Stimulated activated naive B cell treated with anti-CD40 and anti-IgM and Interleukin-4, amounts not matched to agents 10 μg/mL and 1 μg/mL and 100 μg/mL, for 72 hours (primary cell): ENCODE results near the gene ANKS1B.
A peak's percentile ranks its signal among the peaks of the same experiment; 100 is the strongest.

ENCODE experiments used
- ATAC-seq, 2 donors: fragments of 150-1000 bp; cut with Tn5 transposase; replicated peaks; 2 replicates each; pipeline ENCODE4 v1.10.0; 2021; ENCODE audit warnings: moderate library complexity in 1 of 2
- DNase-seq: peaks from one replicate; pipeline ENCODE4 v3.0.0; 2021
- H3K27ac Mint-ChIP-seq: one replicate; pipeline ENCODE4 v1.8.0; 2022; ENCODE audit warnings: mild to moderate bottlenecking, mixed read lengths
- H3K27me3 Mint-ChIP-seq, 2 donors: one replicate each; pipeline ENCODE4 v1.8.0; 2022; ENCODE audit warnings: mixed read lengths in 2 of 2
- H3K36me3 Mint-ChIP-seq, 2 donors: one replicate each; pipeline ENCODE4 v1.8.0; 2022; ENCODE audit warnings: mixed read lengths in 2 of 2, mild to moderate bottlenecking in 1 of 2
- H3K4me1 Mint-ChIP-seq, 2 donors: one replicate each; pipeline ENCODE4 v1.8.0; 2022; ENCODE audit warnings: mixed read lengths in 2 of 2, mild to moderate bottlenecking in 1 of 2
- H3K4me3 Mint-ChIP-seq, 2 donors: one replicate each; pipeline ENCODE4 v1.8.0; 2022; ENCODE audit warnings: mild to moderate bottlenecking in 2 of 2, mixed read lengths in 2 of 2, moderate library complexity in 1 of 2
- H3K9me3 Mint-ChIP-seq, 2 donors: one replicate each; pipeline ENCODE4 v1.8.0; 2022; ENCODE audit warnings: mixed read lengths in 2 of 2, mild to moderate bottlenecking in 1 of 2

Gene ANKS1B

DNA sequence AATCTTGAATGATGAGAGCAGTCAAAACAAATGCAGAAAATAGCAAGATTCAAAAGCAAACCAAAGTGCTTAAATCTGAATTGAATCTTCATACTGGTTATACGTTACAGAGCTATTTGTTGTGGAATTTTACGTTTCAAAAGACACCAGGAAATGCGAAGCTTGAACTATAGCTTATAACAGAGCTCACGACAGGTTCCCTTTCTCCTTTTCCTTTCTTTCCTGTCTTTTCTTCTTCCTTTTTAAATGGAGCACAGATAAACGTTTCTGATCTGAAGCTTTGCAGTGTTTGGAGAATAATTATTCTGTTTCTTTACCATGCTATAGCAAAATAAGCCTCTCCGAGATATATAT is 829.8 kb downstream of the ANKS1B start:
- H3K4me3 Mint-ChIP-seq, result no peak overlapping the region
- H3K9me3 Mint-ChIP-seq, result peaks cover 0 to 3% of the 10 kb centered on the region in 2 donors

DNA sequence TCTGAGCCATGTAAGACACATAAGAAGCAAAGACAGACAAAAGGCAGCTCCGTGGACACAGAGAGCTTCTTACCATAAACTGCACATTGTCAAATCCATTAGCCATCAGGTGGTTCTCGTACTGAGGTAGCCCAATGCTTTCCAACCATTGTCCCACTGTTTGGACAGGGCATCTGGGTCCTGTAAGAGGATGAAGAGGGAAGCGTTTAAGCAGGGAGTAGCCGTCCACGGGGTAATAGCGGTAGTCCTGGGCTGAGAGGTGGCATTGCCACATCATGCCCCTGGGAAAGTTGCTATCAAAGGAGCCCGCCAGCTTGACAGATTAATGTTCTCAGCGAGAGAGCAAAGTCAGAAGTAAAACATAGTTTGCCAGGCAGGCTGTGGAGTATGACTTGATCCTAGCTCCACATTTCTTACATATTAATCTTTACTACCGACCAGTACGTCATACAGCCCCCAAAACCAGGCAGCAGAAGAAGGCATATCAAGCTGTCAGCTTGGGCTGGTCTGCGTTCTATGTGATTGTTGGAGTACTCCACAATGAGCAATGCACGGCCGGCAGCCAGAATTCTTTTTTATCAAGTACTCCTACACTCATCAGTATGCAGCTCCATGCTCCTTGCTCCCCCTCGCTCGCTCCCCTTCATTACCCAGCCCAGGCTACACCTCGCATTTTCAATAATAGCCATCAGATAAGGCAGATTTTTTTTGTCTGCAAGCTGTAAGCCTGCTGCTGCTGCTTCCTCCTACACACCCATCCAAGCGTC is 830.3 kb downstream of the ANKS1B start:
- H3K9me3 Mint-ChIP-seq, result no peaks in the 10 kb centered on the region
- H3K36me3 Mint-ChIP-seq, result no peaks in the 10 kb centered on the region
- DNase-seq, result no peak
- ATAC-seq, result peak in 1 of 2 donors; percentile 19
- no peaks in the 10 kb centered on the region for H3K4me1 Mint-ChIP-seq
- no peak overlapping the region for H3K27ac Mint-ChIP-seq
- no peaks in the 10 kb centered on the region for H3K27me3 Mint-ChIP-seq
- no peak overlapping the region for H3K4me3 Mint-ChIP-seq

More for the DNA sequence above, 829.8 kb downstream of the ANKS1B start:
- no peak for DNase-seq
- Mint-ChIP-seq H3K27ac (no peak overlapping the region), H3K27me3 (no peaks in the 10 kb centered on the region), H3K36me3 (no peaks in the 10 kb centered on the region), H3K4me1 (no peaks in the 10 kb centered on the region)
- ATAC-seq, result no peak

DNA sequence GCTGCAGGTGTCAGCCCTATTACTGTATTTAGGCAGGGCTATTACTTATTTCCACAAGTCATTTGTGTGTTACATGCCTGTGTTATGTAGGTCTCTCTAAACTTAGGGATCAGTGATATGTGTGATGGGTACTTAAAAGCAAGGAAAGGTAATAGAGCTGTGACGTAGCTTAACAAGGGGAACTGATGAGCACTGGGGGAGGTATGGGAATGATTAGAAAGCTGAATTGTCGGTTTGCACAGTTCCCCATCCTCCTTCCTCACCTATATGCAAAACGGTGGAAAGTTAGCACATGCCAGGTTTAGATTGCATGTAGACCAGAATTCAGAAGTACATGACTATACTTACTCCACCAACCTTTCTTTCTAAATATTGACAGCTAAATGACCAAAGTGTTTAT is 831.4 kb downstream of the ANKS1B start:
- no peak for ATAC-seq
- Mint-ChIP-seq H3K36me3 (no peaks in the 10 kb centered on the region), H3K4me1 (no peaks in the 10 kb centered on the region), H3K27ac (no peak overlapping the region), H3K9me3 (no peaks in the 10 kb centered on the region), H3K4me3 (no peak overlapping the region), H3K27me3 (no peaks in the 10 kb centered on the region)
- no peak for DNase-seq

DNA sequence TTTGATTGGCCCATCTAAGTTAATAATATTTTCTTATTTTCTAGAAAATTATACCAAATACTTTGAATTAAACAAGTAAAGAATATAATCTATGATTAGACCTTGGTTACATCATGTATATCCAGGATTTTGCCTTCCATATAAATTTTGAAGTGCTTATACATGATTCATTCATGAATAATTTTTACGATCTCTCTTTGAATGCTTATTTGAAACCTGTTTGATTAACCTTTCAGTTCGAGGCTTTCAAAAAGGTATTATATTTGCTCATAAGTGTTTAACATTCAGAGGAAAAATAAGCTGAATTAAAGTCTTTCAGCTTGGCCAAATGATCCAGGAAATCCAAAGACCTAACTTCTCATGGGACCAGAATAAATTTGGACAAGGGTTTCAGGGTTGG is 832.4 kb downstream of the ANKS1B start:
- ATAC-seq (no peak), DNase-seq (no peak)
- no peak overlapping the region for H3K4me3 Mint-ChIP-seq
- no peaks in the 10 kb centered on the region for H3K9me3 Mint-ChIP-seq
- H3K27me3 Mint-ChIP-seq, result no peaks in the 10 kb centered on the region
- H3K4me1 Mint-ChIP-seq, result no peaks in the 10 kb centered on the region
- no peak overlapping the region for H3K27ac Mint-ChIP-seq
- H3K36me3 Mint-ChIP-seq, result no peaks in the 10 kb centered on the region

DNA sequence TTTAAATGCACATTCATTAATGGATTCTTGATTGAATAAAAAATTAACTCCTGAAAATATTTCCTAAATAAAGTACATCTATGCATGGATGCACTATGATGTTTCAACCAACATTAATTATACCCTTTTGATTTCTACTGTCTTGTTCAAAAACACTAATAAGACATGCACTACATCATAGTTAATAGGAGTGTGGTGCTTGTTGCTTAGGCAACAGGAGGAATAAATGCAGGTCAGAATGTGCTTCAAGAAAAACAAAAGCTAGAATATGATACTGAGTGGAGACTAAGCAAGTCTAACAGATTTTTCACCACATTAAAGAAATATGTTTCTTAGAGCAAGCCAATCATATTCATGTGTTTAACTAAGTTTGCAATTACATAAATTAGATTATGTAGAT is 833.0 kb downstream of the ANKS1B start:
- no peak for DNase-seq
- no peak overlapping the region for H3K27ac Mint-ChIP-seq
- no peaks in the 10 kb centered on the region for H3K9me3 Mint-ChIP-seq
- ATAC-seq, result no peak
- no peaks in the 10 kb centered on the region for H3K36me3 Mint-ChIP-seq
- H3K4me3 Mint-ChIP-seq, result no peak overlapping the region
- no peaks in the 10 kb centered on the region for H3K4me1 Mint-ChIP-seq
- H3K27me3 Mint-ChIP-seq, result no peaks in the 10 kb centered on the region

DNA sequence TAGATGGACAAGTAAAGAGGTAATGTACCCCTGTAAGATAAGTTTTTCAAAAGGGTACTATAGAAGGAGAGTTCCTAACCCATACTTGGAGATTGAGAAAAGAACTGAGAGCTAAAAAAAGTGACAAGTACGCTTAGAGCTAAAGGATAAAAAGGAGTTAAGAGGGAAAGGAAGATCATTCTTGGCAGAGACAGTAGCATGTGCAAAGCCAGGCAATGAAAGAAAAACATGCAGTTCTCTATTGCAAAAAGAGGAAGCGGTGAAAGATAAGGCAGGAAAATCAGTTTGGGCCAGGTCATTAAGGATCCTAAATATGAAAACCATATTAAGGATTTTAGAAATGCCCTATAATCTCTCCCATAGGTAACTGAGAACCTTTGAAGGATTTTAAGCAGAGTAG is 837.6 kb downstream of the ANKS1B start:
- Mint-ChIP-seq H3K4me3 (no peak overlapping the region), H3K36me3 (no peaks in the 10 kb centered on the region), H3K27me3 (no peaks in the 10 kb centered on the region), H3K4me1 (no peaks in the 10 kb centered on the region), H3K9me3 (peaks cover 1 to 2% of the 10 kb centered on the region in 2 donors), H3K27ac (no peak overlapping the region)
- DNase-seq (no peak), ATAC-seq (no peak)

DNA sequence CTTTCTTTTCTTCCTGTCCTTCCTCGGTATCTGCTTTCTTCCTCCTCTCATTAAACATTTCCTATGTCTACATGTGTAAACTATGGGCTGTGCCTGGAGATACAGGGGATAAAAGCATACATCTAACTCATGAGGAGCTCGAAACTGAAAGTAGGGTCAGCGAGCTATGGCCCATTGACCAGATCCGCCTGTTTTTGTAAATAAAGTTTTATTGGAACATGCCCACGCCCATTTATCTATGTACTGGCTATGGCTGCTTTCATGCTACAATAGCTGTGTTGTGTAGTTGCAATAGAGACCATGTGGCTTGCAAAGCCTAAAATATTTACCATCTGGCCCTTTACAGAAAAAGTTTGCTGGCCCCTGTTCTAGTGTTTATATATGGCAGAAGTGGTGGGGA is 838.0 kb downstream of the ANKS1B start:
- Mint-ChIP-seq H3K36me3 (no peaks in the 10 kb centered on the region), H3K4me1 (no peaks in the 10 kb centered on the region), H3K9me3 (peaks cover 1 to 5% of the 10 kb centered on the region in 2 donors), H3K27ac (no peak overlapping the region), H3K27me3 (no peaks in the 10 kb centered on the region), H3K4me3 (no peak overlapping the region)
- DNase-seq (no peak), ATAC-seq (no peak)

DNA sequence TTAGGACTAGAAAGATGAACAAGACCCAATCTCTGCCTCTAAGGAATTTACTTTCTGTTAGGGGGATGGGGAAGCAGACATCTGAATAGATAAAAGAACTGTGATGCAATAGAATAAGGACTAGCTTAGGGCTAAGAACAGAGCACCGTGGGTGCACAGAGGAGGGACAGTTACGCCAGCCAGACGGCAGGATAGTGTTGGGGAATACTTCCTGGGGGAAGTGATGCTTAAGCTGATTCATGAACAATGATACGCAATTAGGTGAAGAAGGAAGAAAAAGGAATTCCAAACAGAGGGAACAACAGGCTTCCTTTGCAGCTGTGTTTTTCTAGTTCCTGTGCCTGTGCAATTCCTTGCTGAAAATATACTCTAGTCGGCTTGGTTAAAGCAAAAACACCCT is 838.6 kb downstream of the ANKS1B start:
- DNase-seq (no peak), ATAC-seq (no peak)
- H3K9me3 Mint-ChIP-seq, result peaks cover 1 to 5% of the 10 kb centered on the region in 2 donors
- H3K27ac Mint-ChIP-seq, result no peak overlapping the region
- H3K36me3 Mint-ChIP-seq, result no peaks in the 10 kb centered on the region
- no peaks in the 10 kb centered on the region for H3K27me3 Mint-ChIP-seq
- H3K4me1 Mint-ChIP-seq, result no peaks in the 10 kb centered on the region
- H3K4me3 Mint-ChIP-seq, result no peak overlapping the region

DNA sequence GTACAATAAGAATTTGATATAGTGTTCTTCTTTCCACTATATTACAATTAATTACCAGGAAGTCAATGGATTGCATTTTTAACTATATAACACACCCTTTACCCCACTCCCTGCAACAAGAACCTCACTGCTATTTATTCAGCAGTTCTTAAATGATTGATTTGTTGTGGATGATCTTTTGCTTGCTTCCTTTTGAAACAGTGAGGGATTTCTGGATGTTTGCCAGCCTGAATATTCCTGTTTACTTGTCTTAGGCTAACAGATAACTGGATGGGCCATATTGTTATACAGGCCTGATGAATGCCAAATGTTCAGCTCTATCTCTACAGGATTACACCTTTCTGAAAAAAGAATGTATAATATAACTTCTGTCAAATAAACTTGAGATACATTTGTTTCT is 842.1 kb downstream of the ANKS1B start:
- ATAC-seq (no peak), DNase-seq (no peak)
- no peaks in the 10 kb centered on the region for H3K36me3 Mint-ChIP-seq
- H3K27ac Mint-ChIP-seq, result no peak overlapping the region
- no peak overlapping the region for H3K4me3 Mint-ChIP-seq
- no peaks in the 10 kb centered on the region for H3K4me1 Mint-ChIP-seq
- peaks cover 1 to 9% of the 10 kb centered on the region in 2 donors for H3K9me3 Mint-ChIP-seq
- H3K27me3 Mint-ChIP-seq, result no peaks in the 10 kb centered on the region

DNA sequence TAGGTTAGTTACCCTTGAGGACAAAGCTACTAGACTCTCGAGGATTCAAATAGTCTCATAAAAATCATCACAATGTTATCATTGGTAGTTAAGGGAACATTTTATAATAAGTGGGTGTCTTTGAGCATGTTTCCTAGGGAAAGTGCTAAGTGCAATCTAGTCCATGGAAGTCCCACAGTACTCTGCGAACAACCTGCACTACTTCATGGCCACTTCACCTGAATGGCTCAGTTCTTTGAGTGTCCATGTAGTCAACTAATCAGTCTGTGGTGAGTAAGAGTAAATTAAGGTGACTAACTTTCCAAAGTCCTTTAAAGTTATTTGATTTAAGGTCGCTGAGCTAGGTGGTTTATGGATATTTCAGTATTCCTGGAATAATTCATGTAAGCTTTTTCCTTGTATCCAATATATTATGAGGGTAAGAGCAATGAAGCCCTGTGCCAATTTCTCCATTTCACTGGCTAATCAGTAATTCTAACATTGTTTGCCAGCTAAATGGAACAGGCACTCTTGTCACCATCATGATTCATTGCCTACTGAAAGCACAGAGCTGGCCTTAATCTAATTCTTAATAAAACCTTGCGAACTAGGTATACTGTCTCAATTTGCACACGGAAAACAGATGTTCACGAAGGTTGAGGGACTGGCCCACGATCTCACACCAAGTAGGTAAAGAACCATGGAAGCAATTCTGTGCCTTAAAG is 844.6 kb downstream of the ANKS1B start:
- H3K4me3 Mint-ChIP-seq, result no peak overlapping the region
- no peaks in the 10 kb centered on the region for H3K4me1 Mint-ChIP-seq
- H3K36me3 Mint-ChIP-seq, result no peaks in the 10 kb centered on the region
- DNase-seq (no peak), ATAC-seq (no peak)
- H3K9me3 Mint-ChIP-seq, result peaks cover under 1 to 9% of the 10 kb centered on the region in 2 donors
- no peak overlapping the region for H3K27ac Mint-ChIP-seq
- no peaks in the 10 kb centered on the region for H3K27me3 Mint-ChIP-seq

DNA sequence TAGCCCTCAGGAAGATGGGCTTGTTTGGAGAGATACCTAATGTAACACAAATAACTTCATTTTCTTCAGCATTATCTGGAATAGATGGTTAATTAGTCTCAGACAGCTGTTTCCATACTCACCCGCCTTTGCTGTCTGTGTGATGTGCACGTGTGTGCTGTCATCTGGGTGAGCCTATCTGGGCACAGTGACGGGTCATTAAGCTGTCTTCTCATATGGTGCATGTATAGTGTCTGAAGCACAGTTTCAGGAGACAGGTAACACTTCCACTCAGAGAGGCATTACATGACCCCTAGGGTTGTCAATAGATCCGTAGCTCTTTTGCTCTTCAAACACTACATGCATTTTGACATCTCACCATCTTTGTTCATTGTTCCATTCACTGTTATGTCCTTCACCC is 846.3 kb downstream of the ANKS1B start:
- Mint-ChIP-seq H3K36me3 (no peaks in the 10 kb centered on the region), H3K4me3 (no peak overlapping the region), H3K9me3 (peaks cover 0 to 9% of the 10 kb centered on the region in 2 donors), H3K27me3 (no peaks in the 10 kb centered on the region), H3K4me1 (no peaks in the 10 kb centered on the region), H3K27ac (no peak overlapping the region)
- DNase-seq (no peak), ATAC-seq (no peak)

DNA sequence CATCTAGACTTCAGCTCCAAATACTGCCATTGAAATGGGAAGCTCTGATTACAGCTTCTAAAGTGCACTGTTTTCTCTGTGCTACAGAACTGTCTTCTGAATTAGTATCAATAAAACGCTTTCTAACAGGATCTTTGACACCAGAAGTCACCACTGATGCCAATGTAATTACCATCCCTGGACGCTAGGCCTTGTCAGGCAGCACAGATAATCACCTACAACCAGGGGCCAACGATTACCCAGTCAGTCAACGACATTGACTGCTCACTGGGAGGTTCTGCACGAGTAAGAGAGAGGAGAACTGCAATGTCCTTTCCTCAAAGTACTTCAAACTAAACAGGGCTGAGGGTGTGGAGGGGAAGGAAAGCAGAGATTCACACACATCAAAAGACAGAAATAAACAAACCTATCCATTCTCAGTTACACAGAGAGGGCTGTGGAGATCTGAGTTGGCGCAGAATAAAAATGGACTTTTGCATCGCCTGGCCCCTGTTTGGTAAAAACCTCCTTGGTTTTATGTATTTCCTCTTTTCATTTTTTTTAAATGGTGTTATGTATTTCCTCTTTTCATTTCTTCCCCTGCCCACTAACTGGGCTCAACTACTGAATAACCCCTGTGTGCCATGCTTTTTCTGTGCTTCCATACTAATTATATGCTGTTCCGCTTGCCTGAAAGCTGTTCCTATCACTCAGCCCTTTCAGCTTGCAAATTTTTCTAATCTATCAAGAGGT is 847.4 kb downstream of the ANKS1B start:
- DNase-seq (no peak), ATAC-seq (no peak)
- Mint-ChIP-seq H3K36me3 (no peaks in the 10 kb centered on the region), H3K4me3 (no peak overlapping the region), H3K27me3 (no peaks in the 10 kb centered on the region), H3K9me3 (peaks cover 0 to 9% of the 10 kb centered on the region in 2 donors), H3K27ac (no peak overlapping the region), H3K4me1 (no peaks in the 10 kb centered on the region)

DNA sequence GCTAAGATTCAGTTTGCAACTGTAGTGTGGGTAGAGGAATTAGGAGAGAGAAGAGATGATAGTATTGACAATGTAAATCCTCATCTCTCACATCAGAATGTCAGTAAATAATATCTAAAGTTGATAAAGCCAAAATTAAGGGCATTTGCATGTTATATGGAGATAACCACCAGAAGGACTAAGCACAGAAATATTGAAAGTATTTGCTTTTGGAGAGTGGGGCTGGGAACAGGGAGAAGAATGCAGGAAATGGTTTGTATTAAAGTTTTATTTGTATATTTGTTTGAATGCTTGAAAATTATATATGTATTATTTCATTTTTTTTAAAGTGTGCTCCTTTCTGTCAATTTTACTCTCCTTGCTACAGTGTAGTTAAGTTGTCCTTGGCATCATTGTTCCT is 848.2 kb downstream of the ANKS1B start:
- peaks cover 0 to 3% of the 10 kb centered on the region in 2 donors for H3K9me3 Mint-ChIP-seq
- no peak for ATAC-seq
- H3K4me3 Mint-ChIP-seq, result no peak overlapping the region

DNA sequence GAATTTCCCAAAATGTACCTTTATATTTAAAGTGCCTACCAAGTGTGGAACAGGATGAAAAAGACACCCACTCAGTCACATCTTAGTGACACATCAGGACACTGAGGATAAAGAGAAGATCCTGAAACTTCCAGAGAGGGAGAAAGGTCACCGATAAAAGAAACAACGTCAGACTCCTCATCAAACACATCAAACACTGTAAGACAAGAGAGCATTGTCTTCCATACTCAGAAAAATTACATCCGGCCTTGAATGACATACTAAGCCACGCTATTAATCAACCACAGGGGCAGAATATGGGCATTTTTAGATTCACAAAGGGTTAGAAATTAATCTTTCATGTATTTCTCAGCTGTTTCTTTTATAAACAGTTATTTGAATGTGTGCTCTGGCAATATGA is 849.4 kb downstream of the ANKS1B start:
- no peak for DNase-seq

More for the DNA sequence above, 848.2 kb downstream of the ANKS1B start:
- H3K27me3 Mint-ChIP-seq, result no peaks in the 10 kb centered on the region
- no peaks in the 10 kb centered on the region for H3K4me1 Mint-ChIP-seq
- H3K27ac Mint-ChIP-seq, result no peak overlapping the region
- H3K36me3 Mint-ChIP-seq, result no peaks in the 10 kb centered on the region
- no peak for DNase-seq

DNA sequence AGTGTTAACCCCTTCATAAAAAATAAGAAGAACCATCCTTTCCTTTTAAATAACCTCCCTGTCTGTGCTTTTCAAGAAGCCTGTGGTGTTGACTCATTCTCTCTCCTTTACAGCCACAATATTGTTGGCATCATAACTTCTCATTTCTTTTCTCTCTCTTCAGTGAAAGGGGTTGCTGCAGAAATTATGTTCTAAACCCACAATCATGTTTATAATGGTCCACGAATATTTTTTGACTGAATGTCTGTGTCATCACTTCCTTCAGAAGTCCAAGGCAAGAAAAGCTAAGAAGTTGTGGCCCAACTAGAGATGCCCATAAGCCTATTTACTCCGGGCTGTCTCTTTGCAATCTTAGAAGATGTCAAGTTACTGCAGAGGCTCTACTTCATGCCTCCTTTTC is 851.3 kb downstream of the ANKS1B start:
- no peak for DNase-seq
- Mint-ChIP-seq H3K27me3 (no peaks in the 10 kb centered on the region), H3K27ac (no peak overlapping the region), H3K9me3 (peaks cover 0 to 2% of the 10 kb centered on the region in 2 donors), H3K4me1 (no peaks in the 10 kb centered on the region), H3K4me3 (no peak overlapping the region), H3K36me3 (no peaks in the 10 kb centered on the region)
- ATAC-seq, result no peak

More for the DNA sequence above, 849.4 kb downstream of the ANKS1B start:
- Mint-ChIP-seq H3K36me3 (no peaks in the 10 kb centered on the region), H3K4me3 (no peak overlapping the region), H3K9me3 (peaks cover 0 to 3% of the 10 kb centered on the region in 2 donors), H3K4me1 (no peaks in the 10 kb centered on the region), H3K27ac (no peak overlapping the region), H3K27me3 (no peaks in the 10 kb centered on the region)
- ATAC-seq, result no peak
